GM21360 (cell line): ENCODE results near the gene ATP8A2.

Source experiments
- ATAC-seq: cut with Tn5 transposase; IDR thresholded peaks from one replicate; pipeline ENCODE4 v1.9.1; 2021; ENCODE audit warnings: mild to moderate bottlenecking, moderate library complexity; ENCODE audit not compliant: unreplicated experiment

Gene ATP8A2

GRCh38 chr13:25844559-25845434 is 473.0 kb downstream of the ATP8A2 start:
- no peak for ATAC-seq

DNA sequence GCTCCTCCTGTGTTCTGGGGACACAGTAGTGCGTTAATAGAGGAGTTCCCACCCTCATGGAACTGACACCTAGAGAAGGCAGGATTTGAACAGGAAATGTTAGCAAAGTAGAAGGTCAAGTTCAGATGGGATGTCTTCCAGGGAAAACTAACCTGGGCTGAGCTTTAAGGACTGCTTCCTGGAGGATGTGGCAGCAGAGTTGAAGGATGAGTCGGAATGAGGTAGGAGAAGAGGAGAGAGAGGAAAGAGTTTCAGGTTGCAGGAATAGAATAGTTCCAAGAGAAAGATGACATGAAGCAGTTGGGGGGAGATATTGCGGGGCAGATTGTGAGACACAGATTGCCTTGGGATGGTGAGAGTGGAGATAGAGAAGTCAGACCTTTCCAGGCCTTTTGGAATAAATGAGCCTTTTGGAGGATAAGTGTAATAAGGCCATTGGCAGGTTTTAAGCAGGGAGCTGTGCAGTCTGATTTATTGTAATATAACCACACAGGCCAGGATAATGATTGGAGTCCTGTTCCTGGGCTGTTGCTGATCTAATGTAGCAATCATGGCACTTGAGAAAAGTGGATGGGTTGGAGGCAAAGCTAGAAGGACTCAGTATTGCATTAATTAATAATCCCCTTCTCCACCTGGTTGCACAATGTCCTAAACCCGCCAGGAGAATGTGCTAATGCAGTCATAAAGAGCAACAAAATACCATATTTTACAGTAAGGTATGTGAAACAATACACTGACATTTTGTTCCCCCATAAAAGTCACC is 474.6 kb downstream of the ATP8A2 start:
- no peak for ATAC-seq

DNA sequence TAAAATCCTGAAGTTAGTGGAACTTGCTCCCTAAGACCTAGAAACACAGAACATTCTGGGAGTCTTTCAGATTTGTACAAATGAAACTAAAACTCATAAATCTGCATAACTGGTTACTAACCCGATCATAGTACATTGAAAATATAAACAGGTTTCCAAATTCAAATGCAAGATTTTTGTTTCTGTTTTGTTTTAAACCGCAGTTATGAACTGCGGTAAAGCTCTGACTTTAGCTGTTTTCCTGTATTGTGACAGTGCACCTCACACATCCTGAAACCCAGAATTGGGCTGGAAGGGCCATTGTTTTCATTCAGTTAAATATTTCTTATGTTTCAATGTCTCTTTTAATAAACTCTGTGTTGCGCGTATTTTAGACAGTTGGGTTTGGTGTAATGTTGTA is 475.4 kb downstream of the ATP8A2 start:
- ATAC-seq = no peak

- ATAC-seq = no peak
Measured at GRCh38 chr13:25847635-25848626, 476.2 kb downstream of the ATP8A2 start.

GRCh38 chr13:25848812-25849745 is 477.3 kb downstream of the ATP8A2 start:
- no peak for ATAC-seq

- ATAC-seq = no peak
Measured at GRCh38 chr13:25857830-25858229, 486.1 kb downstream of the ATP8A2 start.

DNA sequence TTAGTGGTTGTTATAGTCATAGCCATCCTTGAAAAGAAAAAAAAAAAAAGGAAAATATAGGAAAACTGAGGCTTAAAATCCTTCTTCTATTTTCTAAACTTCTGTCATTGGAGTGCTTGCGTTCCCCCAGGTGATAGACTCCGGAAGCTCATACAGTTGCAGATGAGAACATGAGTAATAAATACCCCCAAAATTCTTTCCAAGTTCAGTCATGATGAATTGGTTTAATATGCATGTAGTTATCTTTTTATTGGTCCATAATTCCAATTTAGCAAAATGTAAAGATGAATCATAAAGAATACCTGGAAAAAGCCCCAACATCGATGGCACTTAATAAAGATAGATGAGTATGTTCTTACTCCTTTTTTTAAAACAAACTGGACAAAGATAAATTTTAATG is 487.8 kb downstream of the ATP8A2 start:
- ATAC-seq = no peak

DNA sequence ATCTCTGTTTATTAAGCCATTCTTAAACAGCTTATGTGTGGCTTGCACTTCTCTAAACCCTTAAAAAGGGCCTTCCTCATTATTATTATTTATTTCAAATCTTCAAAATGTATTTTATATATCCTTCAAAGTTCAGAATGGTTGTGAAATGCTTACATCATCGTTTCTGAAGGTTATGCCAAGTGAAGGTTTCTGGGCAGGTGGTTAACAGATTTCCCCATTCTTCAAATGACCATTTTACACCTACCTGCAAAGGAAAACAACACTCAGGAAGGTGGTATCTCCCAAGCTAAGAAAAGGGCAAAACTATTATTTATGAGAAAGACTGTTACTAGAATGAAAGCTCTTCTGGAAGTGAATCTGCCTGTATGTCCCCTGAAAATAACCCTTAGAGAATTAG is 488.5 kb downstream of the ATP8A2 start:
- ATAC-seq = no peak

GRCh38 chr13:25860862-25861261 is 489.1 kb downstream of the ATP8A2 start:
- ATAC-seq = no peak

DNA sequence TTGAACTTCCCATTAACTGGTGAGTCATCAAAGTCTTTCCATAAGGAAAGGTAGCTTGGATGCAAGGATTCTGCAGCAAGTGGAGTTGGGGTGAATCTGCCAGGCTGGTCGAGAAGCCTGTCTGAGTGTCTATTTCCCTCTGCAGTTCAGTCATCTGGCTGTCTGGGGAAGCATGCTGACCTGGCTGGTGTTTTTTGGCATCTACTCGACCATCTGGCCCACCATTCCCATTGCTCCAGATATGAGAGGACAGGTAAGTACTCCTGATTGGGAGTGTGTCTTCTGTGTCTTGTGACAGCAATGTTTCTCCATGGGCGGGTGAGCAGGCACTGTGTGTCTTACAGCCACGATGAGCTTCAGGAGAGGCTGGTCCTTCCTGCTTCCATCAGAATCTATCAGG is 490.4 kb downstream of the ATP8A2 start:
- ATAC-seq = no peak

DNA sequence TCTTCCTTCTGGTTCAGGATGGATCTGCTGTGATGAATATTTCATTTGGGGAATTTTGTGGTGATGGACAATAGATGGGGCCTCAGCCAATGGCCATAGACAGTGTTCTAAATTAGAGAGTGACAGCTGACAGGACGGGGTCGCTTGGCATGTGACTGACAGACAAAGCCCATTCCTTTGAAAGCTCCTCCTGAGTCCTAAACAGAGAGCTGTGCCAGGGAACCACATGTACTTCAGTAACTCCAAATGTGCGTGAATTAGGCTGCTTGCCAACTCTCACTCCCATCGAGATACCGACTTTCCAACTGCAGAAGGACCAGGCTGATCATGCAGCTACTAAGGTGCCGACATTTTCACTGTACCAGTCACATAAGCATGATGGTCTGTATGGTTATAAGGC is 492.3 kb downstream of the ATP8A2 start:
- ATAC-seq = no peak

DNA sequence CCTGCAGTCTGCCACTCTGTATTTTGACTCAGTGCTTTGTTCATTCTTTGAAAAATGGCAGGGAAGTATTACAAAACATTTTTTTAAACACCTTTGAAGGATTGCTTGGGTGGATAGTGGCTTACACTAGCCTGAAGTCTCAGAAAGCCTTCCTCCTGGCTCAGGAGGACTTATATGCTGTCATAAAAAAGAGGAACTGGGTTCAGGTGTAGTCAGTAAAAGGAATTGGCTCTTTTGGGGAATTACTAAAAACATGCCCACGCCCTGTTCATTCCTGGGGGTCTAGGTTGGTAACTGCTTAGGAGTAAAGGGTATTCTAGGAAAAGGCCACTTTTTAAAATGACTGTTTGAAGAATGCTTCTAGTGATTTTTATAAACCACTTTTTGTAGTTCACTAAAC is 493.2 kb downstream of the ATP8A2 start:
- ATAC-seq = no peak

DNA sequence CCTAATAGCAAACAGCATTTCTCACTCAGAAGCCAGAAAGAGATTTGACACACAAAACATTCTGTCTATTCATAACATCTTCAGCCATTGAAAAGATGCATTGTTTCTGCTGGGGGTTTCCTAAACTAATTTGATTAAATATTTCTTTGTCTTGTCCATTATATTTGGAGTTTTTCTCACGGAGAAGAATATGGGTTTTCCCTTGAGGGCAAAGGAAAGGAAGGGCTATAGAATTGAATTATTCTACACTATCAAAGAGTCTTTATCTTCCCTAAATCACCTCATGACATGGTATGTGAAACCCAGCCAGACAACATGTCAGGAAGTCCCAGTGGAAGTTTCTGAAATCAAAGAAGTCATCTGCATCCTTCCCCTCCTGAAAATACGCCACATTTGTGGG is 493.6 kb downstream of the ATP8A2 start:
- no peak for ATAC-seq

GRCh38 chr13:25867038-25867437 is 495.3 kb downstream of the ATP8A2 start:
- no peak for ATAC-seq

DNA sequence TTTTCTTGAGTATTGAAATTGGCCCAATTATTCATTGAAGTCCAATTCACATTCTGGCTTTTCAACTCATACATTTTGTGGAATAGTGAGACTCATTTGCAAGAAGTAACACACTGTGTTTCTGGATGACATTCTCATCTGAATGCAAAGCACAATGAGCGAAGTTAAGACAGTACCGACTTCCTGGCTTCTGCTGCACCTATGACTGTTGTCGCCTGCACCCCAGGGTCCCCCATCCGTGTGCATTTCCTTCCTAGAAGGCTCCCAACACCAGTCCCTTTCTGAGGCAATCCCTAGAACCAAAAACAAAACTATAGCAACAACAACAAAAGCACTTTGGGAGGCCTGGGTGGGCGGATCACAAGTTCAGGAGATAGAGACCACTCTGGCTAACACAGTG is 496.7 kb downstream of the ATP8A2 start:
- ATAC-seq = no peak

- no peak for ATAC-seq
Measured at GRCh38 chr13:25869941-25870340, 498.2 kb downstream of the ATP8A2 start.

DNA sequence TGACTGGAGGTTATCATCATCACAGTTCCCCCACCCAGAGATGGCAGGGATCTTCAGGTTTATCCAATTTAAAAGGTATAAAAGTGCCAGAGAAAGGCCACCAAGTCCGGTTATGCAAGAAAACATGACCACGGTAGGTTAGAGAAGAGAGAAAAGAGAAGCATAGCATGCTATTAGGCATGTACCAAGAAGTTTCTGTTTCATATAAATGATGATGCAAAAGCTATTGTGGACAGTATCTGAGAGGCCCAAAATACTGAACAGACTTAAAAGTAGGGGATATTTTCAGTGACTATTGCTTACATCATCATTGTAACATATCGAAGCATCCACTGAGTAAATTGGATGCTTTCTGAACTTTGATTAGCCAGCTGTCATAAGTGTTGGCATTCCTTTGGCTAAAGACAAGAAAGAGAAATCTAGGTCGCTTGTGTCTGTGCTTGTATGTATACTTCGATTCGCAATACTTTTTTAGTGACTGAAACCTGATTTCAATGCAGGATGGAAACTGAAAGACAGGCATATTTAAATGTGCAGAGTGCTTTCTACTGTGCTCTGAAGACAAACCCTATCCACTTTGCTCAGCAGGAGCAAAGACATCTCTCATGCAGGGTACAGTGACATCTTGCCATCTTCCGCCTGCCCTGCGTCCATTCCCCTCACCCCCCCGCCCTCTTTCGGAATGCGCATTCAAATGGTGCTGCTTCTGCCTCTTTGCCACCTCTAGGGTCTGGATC is 499.8 kb downstream of the ATP8A2 start:
- ATAC-seq = no peak

GRCh38 chr13:25872481-25873241 is 500.9 kb downstream of the ATP8A2 start:
- ATAC-seq = no peak

DNA sequence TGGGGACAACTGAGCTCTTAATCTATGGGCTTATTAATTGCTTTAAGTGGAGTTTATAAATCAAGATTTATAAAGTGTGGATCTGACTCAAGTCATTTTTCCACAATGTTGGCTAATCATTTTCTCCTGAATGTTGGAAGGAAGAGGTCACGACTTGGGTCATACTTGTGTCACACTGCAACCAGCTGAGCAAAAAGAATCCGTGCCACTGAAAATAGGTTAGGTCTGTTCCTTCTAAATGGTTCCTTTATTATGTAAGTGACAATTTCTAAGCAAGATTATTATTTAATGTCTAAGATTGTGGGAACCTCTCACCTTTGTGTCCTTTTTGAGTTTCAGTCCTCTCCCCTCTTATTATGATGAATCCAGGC is 501.5 kb downstream of the ATP8A2 start:
- no peak for ATAC-seq
